AG04450 (cell line): ENCODE results near the gene IL1RN. TPM values are rescaled to one million over a fixed set of nuclear protein-coding genes. Genes with fewer than 3 reads are reported as not detected.

Experiments used
- CTCF ChIA-PET: fragments of 300-600, 350-600 bp; formaldehyde crosslinking; extraction: SDS; loops from one replicate; lab custom pipeline; 2022; ENCODE audit warnings: antibody characterized with exemption, inconsistent platforms; lab: Charles Lee
- POLR2A ChIA-PET: fragments of 350-600 bp; formaldehyde crosslinking; extraction: SDS; loops from one replicate; lab custom pipeline; 2021; ENCODE audit warnings: antibody characterized with exemption, inconsistent platforms; lab: Yijun Ruan, JAX
- DNase-seq: peaks from one replicate; pipeline ENCODE4 v3.0.0-alpha.2; 2011; ENCODE audit warnings: low read depth, low spot score
- H3K27ac ChIP-seq: one replicate; pipeline ENCODE4 v1.5.1; 2012; ENCODE audit warnings: low read depth, low read length, control low read depth
- H3K27me3 ChIP-seq: one replicate; pipeline ENCODE4 v1.6.0; 2012; ENCODE audit warnings: low read length; ENCODE audit not compliant: control insufficient read depth, insufficient read depth
- H3K4me3 ChIP-seq: 2 replicates; pipeline ENCODE4 v1.5.1; 2011; ENCODE audit warnings: mild to moderate bottlenecking, low read depth, low read length, control low read depth
- H3K9me3 ChIP-seq: 2 replicates; pipeline ENCODE4 v1.5.1; 2012; ENCODE audit warnings: low read length; ENCODE audit not compliant: control insufficient read depth, insufficient read depth
- polyA plus RNA-seq: library from polyadenylated mRNA; depleted of rRNA; stranded (reverse); fragments of >200 nt; gene quantifications from 2 replicates; pipeline ENCODE4 v1.2.3, GENCODE V29; 2011; rRNA removed
- small RNA-seq: library from RNA; depleted of rRNA; stranded (forward); fragments of <200 nt; gene quantifications from one replicate; pipeline ENCODE3, GENCODE V24; 2012; ENCODE audit warnings: low read depth; ENCODE audit not compliant: insufficient read length
- TF ChIP-seq, protein P1 (sequence below): IDR thresholded peaks from 2 replicates; pipeline ENCODE4 v1.5.1; 2011; ENCODE audit warnings: low read depth, low read length, control low read depth, inconsistent platforms

The IL1RN gene
- polyA plus RNA-seq, 1 experiment, result not detected

DNA sequence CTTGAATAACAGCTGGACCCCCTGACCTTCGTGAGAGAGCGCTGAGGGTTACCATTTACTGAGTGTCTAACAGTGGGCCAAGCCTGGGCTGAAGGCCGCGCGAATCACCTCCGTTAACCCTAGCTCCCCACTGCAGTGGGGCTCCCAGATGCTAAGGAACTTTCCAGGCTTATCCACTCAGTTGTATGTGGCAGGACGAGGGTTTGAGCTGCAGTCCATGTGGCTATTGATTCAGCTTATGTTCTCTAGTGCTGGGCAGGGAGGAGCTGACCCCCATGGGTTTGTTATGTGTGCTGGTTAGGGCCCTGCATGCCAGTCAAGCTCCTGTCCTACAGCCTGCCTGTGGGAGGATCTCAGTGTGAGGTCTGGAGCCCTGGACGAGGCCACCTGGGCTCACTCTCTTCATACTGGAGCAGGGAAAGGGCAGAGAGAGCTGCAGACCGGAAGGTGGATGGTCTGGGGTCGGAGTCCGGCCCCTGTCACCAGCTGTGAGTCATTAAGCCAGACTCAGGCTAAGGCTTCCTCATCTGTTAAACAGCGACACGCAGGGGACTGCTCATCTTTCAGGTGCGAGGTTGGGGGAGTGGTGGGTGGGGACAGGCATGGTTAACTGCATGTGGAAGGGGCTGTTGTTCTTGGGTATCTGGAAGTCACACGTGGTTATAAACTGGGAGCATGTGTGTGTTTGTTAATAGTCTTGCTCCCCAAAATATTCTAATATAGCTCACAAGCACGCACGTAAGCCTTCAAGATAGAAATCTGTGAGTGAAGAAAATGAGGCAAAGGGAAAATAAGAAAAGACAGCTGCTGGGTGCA lies 52.9 kb downstream of the IL1RN start:
- H3K4me3 ChIP-seq, result no peak overlapping the region
- TF ChIP-seq, protein P1, sequence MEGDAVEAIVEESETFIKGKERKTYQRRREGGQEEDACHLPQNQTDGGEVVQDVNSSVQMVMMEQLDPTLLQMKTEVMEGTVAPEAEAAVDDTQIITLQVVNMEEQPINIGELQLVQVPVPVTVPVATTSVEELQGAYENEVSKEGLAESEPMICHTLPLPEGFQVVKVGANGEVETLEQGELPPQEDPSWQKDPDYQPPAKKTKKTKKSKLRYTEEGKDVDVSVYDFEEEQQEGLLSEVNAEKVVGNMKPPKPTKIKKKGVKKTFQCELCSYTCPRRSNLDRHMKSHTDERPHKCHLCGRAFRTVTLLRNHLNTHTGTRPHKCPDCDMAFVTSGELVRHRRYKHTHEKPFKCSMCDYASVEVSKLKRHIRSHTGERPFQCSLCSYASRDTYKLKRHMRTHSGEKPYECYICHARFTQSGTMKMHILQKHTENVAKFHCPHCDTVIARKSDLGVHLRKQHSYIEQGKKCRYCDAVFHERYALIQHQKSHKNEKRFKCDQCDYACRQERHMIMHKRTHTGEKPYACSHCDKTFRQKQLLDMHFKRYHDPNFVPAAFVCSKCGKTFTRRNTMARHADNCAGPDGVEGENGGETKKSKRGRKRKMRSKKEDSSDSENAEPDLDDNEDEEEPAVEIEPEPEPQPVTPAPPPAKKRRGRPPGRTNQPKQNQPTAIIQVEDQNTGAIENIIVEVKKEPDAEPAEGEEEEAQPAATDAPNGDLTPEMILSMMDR, result no peak
- CTCF ChIA-PET, result interaction anchor here (1.0 to 1.6 kb wide), 4 partner anchors 12 to 44 kb away, joined by 3 to 8 read pairs (median 4); no protein-coding TSS in a partner anchor
- POLR2A ChIA-PET, result no interaction called here
- H3K9me3 ChIP-seq, result no peaks in the 10 kb centered on the region
- H3K27ac ChIP-seq, result no peak overlapping the region
- no peak for DNase-seq
- H3K27me3 ChIP-seq, result peaks cover 16% of the 10 kb centered on the region

GRCh38 chr2:113181258-113182051 lies 54.1 kb downstream of the IL1RN start:
- ChIA-PET CTCF (interaction anchor here (1.1 to 1.6 kb wide), 4 partner anchors 11 to 44 kb away, joined by 3 to 8 read pairs (median 4); no protein-coding TSS in a partner anchor), POLR2A (no interaction called here)
- Histone ChIP-seq H3K27ac (no peak overlapping the region), H3K27me3 (peaks cover 13% of the 10 kb centered on the region), H3K9me3 (no peaks in the 10 kb centered on the region), H3K4me3 (no peak overlapping the region)
- no peak for DNase-seq
- TF ChIP-seq, protein P1, result no peak

- CTCF ChIA-PET, result interaction anchor here (0.9 to 2.4 kb wide), 3 partner anchors 16 to 45 kb away, joined by 3 to 11 read pairs (median 7); no protein-coding TSS in a partner anchor
- peaks cover 11% of the 10 kb centered on the region for H3K27me3 ChIP-seq
These were observed 55.3 kb downstream of the IL1RN start for GRCh38 chr2:113182471-113183260.

DNA sequence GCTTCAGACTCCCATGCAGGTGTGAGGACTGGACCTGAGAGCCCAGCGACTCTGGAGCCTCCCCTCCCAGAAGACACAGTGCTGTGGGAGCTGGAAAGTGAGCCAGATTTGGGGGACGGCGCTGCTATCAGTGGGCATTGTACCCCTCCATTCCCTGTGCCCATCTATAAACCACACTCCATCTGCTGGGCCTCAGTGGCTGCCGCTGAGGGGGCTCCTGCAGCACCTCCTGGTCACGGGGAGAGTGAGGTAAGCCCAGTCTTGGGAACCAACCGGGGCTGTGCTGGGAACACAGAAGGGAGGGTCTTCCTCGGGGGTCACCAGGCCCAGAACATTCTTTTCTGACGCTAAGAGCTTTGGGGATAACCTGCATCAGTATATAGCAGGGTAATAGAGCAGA lies 55.9 kb downstream of the IL1RN start:
- DNase-seq, result no peak
- Histone ChIP-seq H3K27me3 (peaks cover 9% of the 10 kb centered on the region), H3K4me3 (no peak overlapping the region), H3K27ac (no peak overlapping the region), H3K9me3 (no peaks in the 10 kb centered on the region)
- TF ChIP-seq, protein P1, result no peak
- POLR2A ChIA-PET, result no interaction called here
- CTCF ChIA-PET, result interaction anchor here (0.8 to 2.4 kb wide), 3 partner anchors 15 to 47 kb away, joined by 3 to 11 read pairs (median 7); no protein-coding TSS in a partner anchor

More at GRCh38 chr2:113182471-113183260, 55.3 kb downstream of the IL1RN start:
- TF ChIP-seq, protein P1, result no peak
- POLR2A ChIA-PET, result no interaction called here
- no peak for DNase-seq
- Histone ChIP-seq H3K4me3 (no peak overlapping the region), H3K9me3 (no peaks in the 10 kb centered on the region), H3K27ac (no peak overlapping the region)

Small RNAs within 50 kb of the gene (small RNA-seq; reads per million reads assigned to genes)
- not detected for gene RNU6-1180P

Other genes with a start within 250 kb of the IL1RN start
- gene IL37, start 216.4 kb upstream of the IL1RN start, polyA plus RNA-seq, result not detected in 2 replicates
- not detected in 2 replicates for gene IL36G, start 149.6 kb upstream of the IL1RN start, polyA plus RNA-seq
- gene IL36A, start 122.1 kb upstream of the IL1RN start, polyA plus RNA-seq, result not detected in 2 replicates
- not detected in 2 replicates for gene IL36B, start 74.7 kb upstream of the IL1RN start, polyA plus RNA-seq
- not detected in 2 replicates for gene IL36RN, start 68.4 kb upstream of the IL1RN start, polyA plus RNA-seq
- not detected in 2 replicates for gene IL1F10, start 59.6 kb upstream of the IL1RN start, polyA plus RNA-seq
- 0.32 and 0.37 TPM in 2 replicates for gene PSD4, start 46.4 kb downstream of the IL1RN start, polyA plus RNA-seq
- gene PAX8, start 151.3 kb downstream of the IL1RN start, polyA plus RNA-seq, result 1.2 TPM in 2 replicates